ENCODE data around the gene RNLS. TPM values are rescaled to one million over a fixed set of nuclear protein-coding genes. Genes with fewer than 3 reads are reported as not detected.

Gene RNLS
- total RNA-seq, 1 experiment from 2014 or later, result not detected

GRCh38 chr10:88546497-88546896 is 36.6 kb downstream of the RNLS start:
- Histone ChIP-seq H3K9me2 (ENCODE audit: insufficient read depth) (no peaks in the 10 kb centered on the region), H3K9me3 (ENCODE audit: control insufficient read depth in 1 of 2, insufficient read depth in 1 of 2, low read depth in 1 of 2, low read length in 2 of 2) (no peaks in the 10 kb centered on the region), H3K9ac (ENCODE audit: low read length) (no peak overlapping the region), H3K27ac (ENCODE audit: low read depth, low read length) (no peak overlapping the region), H3K36me3 (ENCODE audit: control insufficient read depth in 1 of 2, insufficient read depth in 2 of 2, low read length in 2 of 2) (no peaks in the 10 kb centered on the region), H3K27me3 (ENCODE audit: insufficient read depth, low read length) (no peaks in the 10 kb centered on the region), H3K79me2 (ENCODE audit: insufficient read depth, low read length) (no peaks in the 10 kb centered on the region), H3K4me1 (ENCODE audit: control insufficient read depth in 1 of 2, insufficient read depth in 2 of 2, low read length in 2 of 2) (no peaks in the 10 kb centered on the region), H4K20me1 (ENCODE audit: insufficient read depth) (no peaks in the 10 kb centered on the region), H3K4me2 (ENCODE audit: low read length) (no peak overlapping the region), H2AFZ (ENCODE audit: low read depth, low read length, poor library complexity, severe bottlenecking) (no peak overlapping the region), H3K4me3 (replicated peaks in 1 of 2; ENCODE audit: low read depth in 1 of 2, low read length in 2 of 2) (no peak overlapping the region)
- POLR2A ChIA-PET, result no interaction called here
- CTCF ChIA-PET, result no interaction called here
- BruUV-seq (replicated peaks), result no TSS peak
- intact Hi-C loops (cut with micrococcal nuclease), result no loop called here
- DNase-seq (ENCODE audit: low read depth, low spot score) (no peak), ATAC-seq (no peak)
- no peak for TF ChIP-seq TCF7L2 (IDR thresholded peaks at IDR 0.05; ENCODE audit: borderline replicate concordance, extremely low read depth, insufficient read depth, insufficient read length)
- TF ChIP-seq SIN3A (IDR thresholded peaks at IDR 0.05; ENCODE audit: low read depth), result no peak
- TF ChIP-seq, protein P1, sequence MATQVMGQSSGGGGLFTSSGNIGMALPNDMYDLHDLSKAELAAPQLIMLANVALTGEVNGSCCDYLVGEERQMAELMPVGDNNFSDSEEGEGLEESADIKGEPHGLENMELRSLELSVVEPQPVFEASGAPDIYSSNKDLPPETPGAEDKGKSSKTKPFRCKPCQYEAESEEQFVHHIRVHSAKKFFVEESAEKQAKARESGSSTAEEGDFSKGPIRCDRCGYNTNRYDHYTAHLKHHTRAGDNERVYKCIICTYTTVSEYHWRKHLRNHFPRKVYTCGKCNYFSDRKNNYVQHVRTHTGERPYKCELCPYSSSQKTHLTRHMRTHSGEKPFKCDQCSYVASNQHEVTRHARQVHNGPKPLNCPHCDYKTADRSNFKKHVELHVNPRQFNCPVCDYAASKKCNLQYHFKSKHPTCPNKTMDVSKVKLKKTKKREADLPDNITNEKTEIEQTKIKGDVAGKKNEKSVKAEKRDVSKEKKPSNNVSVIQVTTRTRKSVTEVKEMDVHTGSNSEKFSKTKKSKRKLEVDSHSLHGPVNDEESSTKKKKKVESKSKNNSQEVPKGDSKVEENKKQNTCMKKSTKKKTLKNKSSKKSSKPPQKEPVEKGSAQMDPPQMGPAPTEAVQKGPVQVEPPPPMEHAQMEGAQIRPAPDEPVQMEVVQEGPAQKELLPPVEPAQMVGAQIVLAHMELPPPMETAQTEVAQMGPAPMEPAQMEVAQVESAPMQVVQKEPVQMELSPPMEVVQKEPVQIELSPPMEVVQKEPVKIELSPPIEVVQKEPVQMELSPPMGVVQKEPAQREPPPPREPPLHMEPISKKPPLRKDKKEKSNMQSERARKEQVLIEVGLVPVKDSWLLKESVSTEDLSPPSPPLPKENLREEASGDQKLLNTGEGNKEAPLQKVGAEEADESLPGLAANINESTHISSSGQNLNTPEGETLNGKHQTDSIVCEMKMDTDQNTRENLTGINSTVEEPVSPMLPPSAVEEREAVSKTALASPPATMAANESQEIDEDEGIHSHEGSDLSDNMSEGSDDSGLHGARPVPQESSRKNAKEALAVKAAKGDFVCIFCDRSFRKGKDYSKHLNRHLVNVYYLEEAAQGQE (IDR thresholded peaks at IDR 0.05; ENCODE audit: low read depth), result no peak
- TF ChIP-seq, protein P2, sequence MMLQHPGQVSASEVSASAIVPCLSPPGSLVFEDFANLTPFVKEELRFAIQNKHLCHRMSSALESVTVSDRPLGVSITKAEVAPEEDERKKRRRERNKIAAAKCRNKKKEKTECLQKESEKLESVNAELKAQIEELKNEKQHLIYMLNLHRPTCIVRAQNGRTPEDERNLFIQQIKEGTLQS (IDR thresholded peaks at IDR 0.05), result no peak
- TF ChIP-seq YY1 (IDR thresholded peaks at IDR 0.05; ENCODE audit: extremely low read depth, insufficient replicate concordance, low read depth, low read length), result no peak
- TF ChIP-seq CEBPB (IDR thresholded peaks at IDR 0.05; ENCODE audit: low read depth), result no peak
- TF ChIP-seq ZNF274 (IDR thresholded peaks at IDR 0.05; ENCODE audit: low read depth, low read length), result no peak
- no peak for TF ChIP-seq FOSL1 (IDR thresholded peaks at IDR 0.05; ENCODE audit: low read depth)
- no peak for TF ChIP-seq EGR1 (IDR thresholded peaks at IDR 0.05; ENCODE audit: low read depth)
- TF ChIP-seq POLR2A (IDR thresholded peaks at IDR 0.05; ENCODE audit: borderline replicate concordance, extremely low read depth, insufficient read depth, insufficient read length), result no peak
- TF ChIP-seq EZH2phosphoT487 (IDR thresholded peaks at IDR 0.05; ENCODE audit: borderline replicate concordance), result no peak
- TF ChIP-seq, protein P3, sequence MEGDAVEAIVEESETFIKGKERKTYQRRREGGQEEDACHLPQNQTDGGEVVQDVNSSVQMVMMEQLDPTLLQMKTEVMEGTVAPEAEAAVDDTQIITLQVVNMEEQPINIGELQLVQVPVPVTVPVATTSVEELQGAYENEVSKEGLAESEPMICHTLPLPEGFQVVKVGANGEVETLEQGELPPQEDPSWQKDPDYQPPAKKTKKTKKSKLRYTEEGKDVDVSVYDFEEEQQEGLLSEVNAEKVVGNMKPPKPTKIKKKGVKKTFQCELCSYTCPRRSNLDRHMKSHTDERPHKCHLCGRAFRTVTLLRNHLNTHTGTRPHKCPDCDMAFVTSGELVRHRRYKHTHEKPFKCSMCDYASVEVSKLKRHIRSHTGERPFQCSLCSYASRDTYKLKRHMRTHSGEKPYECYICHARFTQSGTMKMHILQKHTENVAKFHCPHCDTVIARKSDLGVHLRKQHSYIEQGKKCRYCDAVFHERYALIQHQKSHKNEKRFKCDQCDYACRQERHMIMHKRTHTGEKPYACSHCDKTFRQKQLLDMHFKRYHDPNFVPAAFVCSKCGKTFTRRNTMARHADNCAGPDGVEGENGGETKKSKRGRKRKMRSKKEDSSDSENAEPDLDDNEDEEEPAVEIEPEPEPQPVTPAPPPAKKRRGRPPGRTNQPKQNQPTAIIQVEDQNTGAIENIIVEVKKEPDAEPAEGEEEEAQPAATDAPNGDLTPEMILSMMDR (IDR thresholded peaks at IDR 0.05 in 2 of 3, conservative IDR thresholded peaks at IDR 0.05 in 1 of 3; ENCODE audit: borderline replicate concordance in 1 of 3, insufficient read depth in 1 of 3, low read depth in 2 of 3, low read length in 2 of 3), result no peak
- TF ChIP-seq ELF1 (IDR thresholded peaks at IDR 0.05; ENCODE audit: borderline replicate concordance, low read depth), result no peak
- no peak for TF ChIP-seq CBX3 (IDR thresholded peaks at IDR 0.05; ENCODE audit: low read depth)
- TF ChIP-seq ZFX (IDR thresholded peaks at IDR 0.05), result no peak
- TF ChIP-seq POLR2AphosphoS5 (IDR thresholded peaks at IDR 0.05; ENCODE audit: low read depth, low read length), result no peak
- no peak for TF ChIP-seq JUND (IDR thresholded peaks at IDR 0.05)
- TF ChIP-seq SRF (IDR thresholded peaks at IDR 0.05; ENCODE audit: low read depth), result no peak
- RAD21 ChIA-PET (ENCODE audit: low non-redundant PET in 1 of 2, low total read pairs in 2 of 2, uncharacterized antibody in 2 of 2, unreplicated experiment in 2 of 2), result no interaction called here

All from HCT116 (cell line).